ENCODE results near the gene GRIK4. TPM values are rescaled to one million over a fixed set of nuclear protein-coding genes. Genes with fewer than 3 reads are reported as not detected.

The GRIK4 gene
- total RNA-seq, 2 experiments from 2014 or later: 0.06 TPM; not detected in 1

DNA sequence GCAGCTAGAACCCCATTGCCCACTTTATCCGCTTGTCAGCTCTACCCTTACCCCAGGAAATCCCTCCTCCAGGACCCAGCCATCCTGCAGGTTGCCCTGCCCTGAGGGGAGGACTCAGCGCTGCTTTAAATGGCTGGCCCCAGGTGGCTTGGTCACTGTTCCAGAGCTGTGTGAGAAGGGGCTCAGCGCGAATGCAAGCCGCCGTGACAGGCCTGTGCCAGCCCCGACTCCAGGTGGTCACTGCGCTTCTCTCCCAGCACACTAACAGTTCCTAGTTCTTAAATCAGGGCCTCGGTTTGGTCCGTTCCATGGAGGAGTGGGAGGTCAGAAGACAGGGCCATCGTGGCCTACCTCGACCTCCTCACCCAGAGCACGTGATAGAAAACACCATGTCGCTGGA, 446.6 kb downstream of the GRIK4 start:
- Histone ChIP-seq H3K79me2 (ENCODE audit: insufficient read depth, low read depth, low read length) (no peaks in the 10 kb centered on the region), H3K4me2 (ENCODE audit: low read length) (no peak overlapping the region), H3K9me2 (ENCODE audit: insufficient read depth, low read length) (no peaks in the 10 kb centered on the region), H3K4me1 (ENCODE audit: insufficient read depth, low read length, poor library complexity, severe bottlenecking) (peaks cover 7% of the 10 kb centered on the region), H3K27ac (ENCODE audit: low read depth, low read length, poor library complexity, severe bottlenecking) (no peak overlapping the region), H3K4me3 (ENCODE audit: low read depth, low read length, poor library complexity, severe bottlenecking) (no peak overlapping the region), H4K20me1 (ENCODE audit: insufficient read depth, low read length) (no peaks in the 10 kb centered on the region), H3K36me3 (ENCODE audit: insufficient read depth, low read length) (no peaks in the 10 kb centered on the region), H3K9me3 (ENCODE audit: low read length) (no peaks in the 10 kb centered on the region), H2AFZ (ENCODE audit: low read length) (no peak overlapping the region)
- ChIA-PET POLR2A (interaction anchor here (0.9 kb wide), 1 partner anchor 18 kb away, joined by 3 read pairs; no protein-coding TSS in a partner anchor), CTCF (ENCODE audit: unreplicated experiment) (no interaction called here)
- intact Hi-C loops (cut with micrococcal nuclease; ENCODE audit: unreplicated experiment): loop anchor here (10.0 kb wide), 3 partner anchors 157 to 293 kb away; no protein-coding TSS in a partner anchor
- TF ChIP-seq EZH2phosphoT487 (IDR thresholded peaks at IDR 0.05; ENCODE audit: borderline replicate concordance, low read depth, low read length): no peak
- TF ChIP-seq, protein P1, sequence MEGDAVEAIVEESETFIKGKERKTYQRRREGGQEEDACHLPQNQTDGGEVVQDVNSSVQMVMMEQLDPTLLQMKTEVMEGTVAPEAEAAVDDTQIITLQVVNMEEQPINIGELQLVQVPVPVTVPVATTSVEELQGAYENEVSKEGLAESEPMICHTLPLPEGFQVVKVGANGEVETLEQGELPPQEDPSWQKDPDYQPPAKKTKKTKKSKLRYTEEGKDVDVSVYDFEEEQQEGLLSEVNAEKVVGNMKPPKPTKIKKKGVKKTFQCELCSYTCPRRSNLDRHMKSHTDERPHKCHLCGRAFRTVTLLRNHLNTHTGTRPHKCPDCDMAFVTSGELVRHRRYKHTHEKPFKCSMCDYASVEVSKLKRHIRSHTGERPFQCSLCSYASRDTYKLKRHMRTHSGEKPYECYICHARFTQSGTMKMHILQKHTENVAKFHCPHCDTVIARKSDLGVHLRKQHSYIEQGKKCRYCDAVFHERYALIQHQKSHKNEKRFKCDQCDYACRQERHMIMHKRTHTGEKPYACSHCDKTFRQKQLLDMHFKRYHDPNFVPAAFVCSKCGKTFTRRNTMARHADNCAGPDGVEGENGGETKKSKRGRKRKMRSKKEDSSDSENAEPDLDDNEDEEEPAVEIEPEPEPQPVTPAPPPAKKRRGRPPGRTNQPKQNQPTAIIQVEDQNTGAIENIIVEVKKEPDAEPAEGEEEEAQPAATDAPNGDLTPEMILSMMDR (conservative IDR thresholded peaks at IDR 0.05; ENCODE audit: low read length): no peak
- no peak for DNase-seq (ENCODE audit: low spot score)
- BruUV-seq (replicated peaks): no TSS peak

DNA sequence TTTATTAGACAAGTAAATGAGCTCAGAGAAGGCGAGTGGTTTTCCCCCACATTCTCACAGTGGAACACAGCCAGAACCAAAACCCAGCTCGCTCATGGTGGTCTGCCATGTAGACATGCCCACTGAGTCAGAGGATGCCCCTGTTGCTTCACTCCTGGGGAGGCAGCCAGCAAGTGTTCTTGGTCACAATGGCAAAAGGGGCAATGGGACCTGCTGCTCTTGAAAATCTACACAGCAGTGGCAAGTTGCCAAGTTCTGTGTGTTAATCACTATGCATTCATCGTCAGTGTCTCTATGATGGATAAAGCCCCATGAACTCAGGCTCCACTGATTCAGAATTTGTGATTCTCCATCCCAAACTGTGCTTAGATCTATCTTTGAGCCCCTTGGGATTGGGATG, 447.6 kb downstream of the GRIK4 start:
- DNase-seq (ENCODE audit: low spot score): no peak
- no peak overlapping the region for H3K4me2 ChIP-seq (ENCODE audit: low read length)
- no peak overlapping the region for H3K27ac ChIP-seq (ENCODE audit: low read depth, low read length, poor library complexity, severe bottlenecking)
- TF ChIP-seq, protein P1 (conservative IDR thresholded peaks at IDR 0.05; ENCODE audit: low read length): no peak
- TF ChIP-seq EZH2phosphoT487 (IDR thresholded peaks at IDR 0.05; ENCODE audit: borderline replicate concordance, low read depth, low read length): no peak
- intact Hi-C loops (cut with micrococcal nuclease; ENCODE audit: unreplicated experiment): loop anchor here (10.0 kb wide), 3 partner anchors 156 to 294 kb away; no protein-coding TSS in a partner anchor
- BruUV-seq (replicated peaks): no TSS peak
- H2AFZ ChIP-seq (ENCODE audit: low read length): no peak overlapping the region
- H3K79me2 ChIP-seq (ENCODE audit: insufficient read depth, low read depth, low read length): no peaks in the 10 kb centered on the region
- ChIA-PET CTCF (ENCODE audit: unreplicated experiment) (no interaction called here), POLR2A (interaction anchor here (0.6 kb wide), 1 partner anchor 355 kb away, joined by 6 read pairs; no protein-coding TSS in a partner anchor)
- H3K9me3 ChIP-seq (ENCODE audit: low read length): no peaks in the 10 kb centered on the region
- H4K20me1 ChIP-seq (ENCODE audit: insufficient read depth, low read length): no peaks in the 10 kb centered on the region
- H3K9me2 ChIP-seq (ENCODE audit: insufficient read depth, low read length): no peaks in the 10 kb centered on the region
- H3K36me3 ChIP-seq (ENCODE audit: insufficient read depth, low read length): no peaks in the 10 kb centered on the region
- peaks cover 7% of the 10 kb centered on the region for H3K4me1 ChIP-seq (ENCODE audit: insufficient read depth, low read length, poor library complexity, severe bottlenecking)
- no peak overlapping the region for H3K4me3 ChIP-seq (ENCODE audit: low read depth, low read length, poor library complexity, severe bottlenecking)

DNA sequence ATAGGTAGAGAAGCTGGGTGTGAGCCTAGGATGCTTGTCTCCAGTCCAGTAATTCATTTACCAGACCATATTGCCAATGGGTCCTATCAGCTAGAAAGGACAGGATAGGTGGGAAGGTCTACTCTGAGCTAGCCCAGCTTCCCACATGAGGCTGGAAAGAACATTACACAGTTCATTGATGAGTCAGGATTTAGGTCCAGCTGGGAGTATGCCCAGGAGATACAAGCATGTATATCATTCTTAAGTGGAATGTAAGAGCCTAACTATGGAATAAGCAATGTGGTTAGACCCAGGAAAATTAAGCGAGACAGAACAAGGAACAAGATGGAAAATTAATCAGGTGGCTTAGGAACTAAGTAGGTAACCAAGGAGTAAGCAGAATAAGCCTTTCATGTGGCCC, 453.3 kb downstream of the GRIK4 start:
- TF ChIP-seq EZH2phosphoT487 (IDR thresholded peaks at IDR 0.05; ENCODE audit: borderline replicate concordance, low read depth, low read length): no peak
- TF ChIP-seq, protein P1 (conservative IDR thresholded peaks at IDR 0.05; ENCODE audit: low read length): no peak
- H3K79me2 ChIP-seq (ENCODE audit: insufficient read depth, low read depth, low read length): no peaks in the 10 kb centered on the region
- no peak overlapping the region for H3K4me3 ChIP-seq (ENCODE audit: low read depth, low read length, poor library complexity, severe bottlenecking)
- no peak overlapping the region for H2AFZ ChIP-seq (ENCODE audit: low read length)
- no TSS peak for BruUV-seq (replicated peaks)
- H3K9me3 ChIP-seq (ENCODE audit: low read length): no peaks in the 10 kb centered on the region
- no peaks in the 10 kb centered on the region for H3K9me2 ChIP-seq (ENCODE audit: insufficient read depth, low read length)
- H3K27ac ChIP-seq (ENCODE audit: low read depth, low read length, poor library complexity, severe bottlenecking): no peak overlapping the region
- H3K4me1 ChIP-seq (ENCODE audit: insufficient read depth, low read length, poor library complexity, severe bottlenecking): no peaks in the 10 kb centered on the region
- ChIA-PET POLR2A (no interaction called here), CTCF (ENCODE audit: unreplicated experiment) (no interaction called here)
- H3K4me2 ChIP-seq (ENCODE audit: low read length): no peak overlapping the region
- H4K20me1 ChIP-seq (ENCODE audit: insufficient read depth, low read length): no peaks in the 10 kb centered on the region
- no peaks in the 10 kb centered on the region for H3K36me3 ChIP-seq (ENCODE audit: insufficient read depth, low read length)
- intact Hi-C loops (cut with micrococcal nuclease; ENCODE audit: unreplicated experiment): no loop called here
- DNase-seq (ENCODE audit: low spot score): no peak

All from OCI-LY7 (cell line).